Raji (cell line): ENCODE data around the gene ARHGAP42.

Source experiments
- POLR2A ChIP-seq: IDR thresholded peaks from 2 replicates; pipeline ENCODE4 v1.6.1; 2011; ENCODE audit warnings: low read depth, low read length, control low read depth; ENCODE audit not compliant: insufficient read depth

ARHGAP42 gene

GRCh38 chr11:100874203-100874602 is 187.1 kb downstream of the ARHGAP42 start:
- no peak for TF ChIP-seq POLR2A

- TF ChIP-seq POLR2A: no peak
Measured at GRCh38 chr11:100875521-100875869, 188.4 kb downstream of the ARHGAP42 start.

- no peak for TF ChIP-seq POLR2A
Measured at GRCh38 chr11:100876815-100877520, 189.9 kb downstream of the ARHGAP42 start.

GRCh38 chr11:100878474-100878873 is 191.4 kb downstream of the ARHGAP42 start:
- no peak for TF ChIP-seq POLR2A

GRCh38 chr11:100882957-100883356 is 195.9 kb downstream of the ARHGAP42 start:
- TF ChIP-seq POLR2A: no peak

GRCh38 chr11:100883830-100884229 is 196.7 kb downstream of the ARHGAP42 start:
- TF ChIP-seq POLR2A: no peak

GRCh38 chr11:100887659-100888058 is 200.6 kb downstream of the ARHGAP42 start:
- no peak for TF ChIP-seq POLR2A

- TF ChIP-seq POLR2A: no peak
Measured at GRCh38 chr11:100888836-100889235, 201.7 kb downstream of the ARHGAP42 start.

GRCh38 chr11:100889758-100890157 is 202.7 kb downstream of the ARHGAP42 start:
- no peak for TF ChIP-seq POLR2A

- no peak for TF ChIP-seq POLR2A
Measured at GRCh38 chr11:100890789-100891188, 203.7 kb downstream of the ARHGAP42 start.

GRCh38 chr11:100892886-100893285 is 205.8 kb downstream of the ARHGAP42 start:
- TF ChIP-seq POLR2A: no peak

GRCh38 chr11:100895449-100895848 is 208.4 kb downstream of the ARHGAP42 start:
- no peak for TF ChIP-seq POLR2A

- no peak for TF ChIP-seq POLR2A
Measured at GRCh38 chr11:100902454-100903141, 215.5 kb downstream of the ARHGAP42 start.

- no peak for TF ChIP-seq POLR2A
Measured at GRCh38 chr11:100903284-100903683, 216.2 kb downstream of the ARHGAP42 start.

GRCh38 chr11:100905684-100906083 is 218.6 kb downstream of the ARHGAP42 start:
- TF ChIP-seq POLR2A: no peak

- TF ChIP-seq POLR2A: no peak
Measured at GRCh38 chr11:100908746-100909145, 221.7 kb downstream of the ARHGAP42 start.

- no peak for TF ChIP-seq POLR2A
Measured at GRCh38 chr11:100910808-100911207, 223.7 kb downstream of the ARHGAP42 start.
